Measurements from ENCODE around the gene CELSR1. TPM values are rescaled to one million over a fixed set of nuclear protein-coding genes. Genes with fewer than 3 reads are reported as not detected.
A peak's percentile ranks its signal among the peaks of the same experiment; 100 is the strongest.

CELSR1 gene
- total RNA-seq, 1 donor from 2014 or later = 18.8 TPM

GRCh38 chr22:46551996-46552395 is 14.6 kb upstream of the CELSR1 start:
- Mint-ChIP-seq H3K4me1 (peaks cover 26% of the 10 kb centered on the region), H3K36me3 (peaks cover 3% of the 10 kb centered on the region), H3K27ac (no peak overlapping the region), H3K9me3 (peaks cover 7% of the 10 kb centered on the region), H3K4me3 (no peak overlapping the region), H3K27me3 (ENCODE audit: low read depth) (peaks cover 11% of the 10 kb centered on the region)
- DNase-seq (ENCODE audit: low spot score in 2 of 2, unreplicated experiment in 2 of 2) = no peak
- TF ChIP-seq, protein P1, sequence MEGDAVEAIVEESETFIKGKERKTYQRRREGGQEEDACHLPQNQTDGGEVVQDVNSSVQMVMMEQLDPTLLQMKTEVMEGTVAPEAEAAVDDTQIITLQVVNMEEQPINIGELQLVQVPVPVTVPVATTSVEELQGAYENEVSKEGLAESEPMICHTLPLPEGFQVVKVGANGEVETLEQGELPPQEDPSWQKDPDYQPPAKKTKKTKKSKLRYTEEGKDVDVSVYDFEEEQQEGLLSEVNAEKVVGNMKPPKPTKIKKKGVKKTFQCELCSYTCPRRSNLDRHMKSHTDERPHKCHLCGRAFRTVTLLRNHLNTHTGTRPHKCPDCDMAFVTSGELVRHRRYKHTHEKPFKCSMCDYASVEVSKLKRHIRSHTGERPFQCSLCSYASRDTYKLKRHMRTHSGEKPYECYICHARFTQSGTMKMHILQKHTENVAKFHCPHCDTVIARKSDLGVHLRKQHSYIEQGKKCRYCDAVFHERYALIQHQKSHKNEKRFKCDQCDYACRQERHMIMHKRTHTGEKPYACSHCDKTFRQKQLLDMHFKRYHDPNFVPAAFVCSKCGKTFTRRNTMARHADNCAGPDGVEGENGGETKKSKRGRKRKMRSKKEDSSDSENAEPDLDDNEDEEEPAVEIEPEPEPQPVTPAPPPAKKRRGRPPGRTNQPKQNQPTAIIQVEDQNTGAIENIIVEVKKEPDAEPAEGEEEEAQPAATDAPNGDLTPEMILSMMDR (IDR thresholded peaks at IDR 0.05; ENCODE audit: unreplicated experiment) = no peak

DNA sequence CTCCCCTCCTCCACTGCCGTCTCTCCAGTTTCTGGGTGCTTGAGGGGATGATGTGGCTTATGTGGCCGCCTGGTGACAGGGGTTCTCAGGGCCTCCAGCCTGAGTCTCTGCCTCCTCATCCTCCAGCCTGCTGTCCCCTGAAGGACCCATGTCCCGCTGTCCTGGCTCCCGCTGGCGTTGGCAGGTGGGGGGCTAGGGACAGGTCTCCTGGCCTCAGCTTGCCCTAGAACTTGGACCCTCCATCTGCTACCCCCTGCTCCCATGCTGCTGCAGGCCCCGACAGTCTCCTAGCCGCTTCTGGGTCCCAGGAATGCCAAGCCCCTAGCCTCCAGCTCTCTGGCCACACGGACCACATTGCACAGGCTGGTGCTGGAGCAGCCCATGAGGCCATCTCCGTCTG is 13.9 kb upstream of the CELSR1 start:
- Mint-ChIP-seq H3K36me3 (no peaks in the 10 kb centered on the region), H3K4me1 (peaks cover 31% of the 10 kb centered on the region), H3K27me3 (ENCODE audit: low read depth) (peaks cover 7% of the 10 kb centered on the region), H3K27ac (no peak overlapping the region), H3K9me3 (peaks cover 3% of the 10 kb centered on the region), H3K4me3 (no peak overlapping the region)
- no peak for DNase-seq (ENCODE audit: low spot score in 2 of 2, unreplicated experiment in 2 of 2)
- TF ChIP-seq, protein P1 (IDR thresholded peaks at IDR 0.05; ENCODE audit: unreplicated experiment) = no peak

- Mint-ChIP-seq H3K9me3 (peaks cover 3% of the 10 kb centered on the region), H3K4me1 (peaks cover 33% of the 10 kb centered on the region), H3K27ac (no peak overlapping the region), H3K36me3 (no peaks in the 10 kb centered on the region), H3K27me3 (ENCODE audit: low read depth) (peaks cover 7% of the 10 kb centered on the region), H3K4me3 (no peak overlapping the region)
- no peak for DNase-seq (ENCODE audit: low spot score in 2 of 2, unreplicated experiment in 2 of 2)
- TF ChIP-seq, protein P1 (IDR thresholded peaks at IDR 0.05; ENCODE audit: unreplicated experiment) = no peak
Observed at GRCh38 chr22:46549971-46550641, 12.7 kb upstream of the CELSR1 start.

DNA sequence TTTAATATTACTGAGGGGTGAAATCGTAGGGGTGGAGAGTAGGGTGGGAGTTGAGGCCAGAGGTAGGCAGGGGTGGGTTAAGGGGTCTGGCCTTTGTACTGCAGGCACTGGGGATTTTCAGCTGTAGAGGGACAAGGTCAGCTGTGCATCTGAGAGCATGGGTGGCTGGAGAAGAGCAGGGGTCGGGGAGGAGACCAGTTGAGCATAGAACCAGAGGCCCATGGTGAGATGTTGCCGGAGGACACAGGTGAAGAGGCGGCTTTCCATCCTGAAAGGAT is 12.1 kb upstream of the CELSR1 start:
- no peak for DNase-seq (ENCODE audit: low spot score in 2 of 2, unreplicated experiment in 2 of 2)
- H3K27ac Mint-ChIP-seq = peak overlapping the region; percentile 6
- TF ChIP-seq, protein P1 (IDR thresholded peaks at IDR 0.05; ENCODE audit: unreplicated experiment) = no peak
- H3K9me3 Mint-ChIP-seq = peaks cover 3% of the 10 kb centered on the region
- H3K4me3 Mint-ChIP-seq = no peak overlapping the region
- H3K27me3 Mint-ChIP-seq (ENCODE audit: low read depth) = peaks cover 7% of the 10 kb centered on the region
- peaks cover 33% of the 10 kb centered on the region for H3K4me1 Mint-ChIP-seq
- no peaks in the 10 kb centered on the region for H3K36me3 Mint-ChIP-seq

GRCh38 chr22:46547883-46548244 is 10.4 kb upstream of the CELSR1 start:
- H3K4me3 Mint-ChIP-seq = no peak overlapping the region
- peaks cover 3% of the 10 kb centered on the region for H3K9me3 Mint-ChIP-seq
- peaks cover 14% of the 10 kb centered on the region for H3K27me3 Mint-ChIP-seq (ENCODE audit: low read depth)
- no peak overlapping the region for H3K27ac Mint-ChIP-seq
- no peaks in the 10 kb centered on the region for H3K36me3 Mint-ChIP-seq
- peaks cover 33% of the 10 kb centered on the region for H3K4me1 Mint-ChIP-seq
- TF ChIP-seq, protein P1 (IDR thresholded peaks at IDR 0.05; ENCODE audit: unreplicated experiment) = no peak
- DNase-seq (ENCODE audit: low spot score in 2 of 2, unreplicated experiment in 2 of 2) = no peak
